ENCODE results near the gene CBFA2T3. TPM values are rescaled to one million over a fixed set of nuclear protein-coding genes. Genes with fewer than 3 reads are reported as not detected.

Gene CBFA2T3
- total RNA-seq, 8 experiments from 2014 or later = 0.41 to 3.4 (median 1.2) TPM

GRCh38 chr16:88974916-88975215 lies 2.1 kb downstream of the CBFA2T3 start:
- WGBS, 10 experiments = 50% methylated on average over 2 of the region's 3 CpGs; no CpG with 5 or more reads in 9 of the 10 experiments
- in situ Hi-C loops (cut with MboI; ENCODE audit: low pct_unique_long_range_greater_than_20kb in 2 of 9, low sequenced_read_pairs in 9 of 9, unreplicated experiment in 9 of 9) = no loop called here
- Histone ChIP-seq H3K4me3 (no peak overlapping the region), H3K4me1 (replicated peaks in 1 of 2) (peaks cover 24 to 34% of the 10 kb centered on the region in 2 donors), H3K27ac (no peak overlapping the region)
- no peak for ATAC-seq (replicated peaks in 6 of 8)

GRCh38 chr16:88974080-88974915 lies 2.7 kb downstream of the CBFA2T3 start:
- Histone ChIP-seq H3K4me1 (replicated peaks in 1 of 2) (peaks cover 24 to 40% of the 10 kb centered on the region in 2 donors), H3K27ac (peak overlapping the region in 1 of 2 donors; percentile 23), H3K4me3 (no peak overlapping the region)
- 53 to 100% (median 73%) methylated on average over 1 to 3 of the region's 27 CpGs; no CpG with 5 or more reads in 6 of the 10 experiments for WGBS, 10 experiments
- no peak for ATAC-seq (replicated peaks in 6 of 8)
- in situ Hi-C loops (cut with MboI; ENCODE audit: low pct_unique_long_range_greater_than_20kb in 2 of 9, low sequenced_read_pairs in 9 of 9, unreplicated experiment in 9 of 9) = no loop called here

- H3K27ac ChIP-seq = no peak overlapping the region
- ATAC-seq (replicated peaks in 6 of 8) = no peak
- H3K4me1 ChIP-seq (replicated peaks in 1 of 2) = peaks cover 28 to 48% of the 10 kb centered on the region in 2 donors
- in situ Hi-C loops (cut with MboI; ENCODE audit: low pct_unique_long_range_greater_than_20kb in 2 of 9, low sequenced_read_pairs in 9 of 9, unreplicated experiment in 9 of 9) = no loop called here
- 39 to 60% methylated on average over 3 to 5 of the region's 19 CpGs; no CpG with 5 or more reads in 8 of the 10 experiments for WGBS, 10 experiments
- no peak overlapping the region for H3K4me3 ChIP-seq
These were observed 3.5 kb downstream of the CBFA2T3 start for GRCh38 chr16:88973415-88974050.

- peak in 7 of 8 experiments; percentile 9 to 70 (median 36) for ATAC-seq (replicated peaks in 6 of 8)
- Histone ChIP-seq H3K4me3 (no peak overlapping the region), H3K4me1 (replicated peaks in 1 of 2) (peaks cover 33 to 49% of the 10 kb centered on the region in 2 donors), H3K27ac (no peak overlapping the region)
- WGBS, 10 experiments = 0% methylated on average over 1 of the region's 15 CpGs; no CpG with 5 or more reads in 9 of the 10 experiments
- in situ Hi-C loops (cut with MboI; ENCODE audit: low pct_unique_long_range_greater_than_20kb in 2 of 9, low sequenced_read_pairs in 9 of 9, unreplicated experiment in 9 of 9) = no loop called here
These were observed 4.0 kb downstream of the CBFA2T3 start for GRCh38 chr16:88973007-88973410.

GRCh38 chr16:88972349-88972748 lies 4.7 kb downstream of the CBFA2T3 start:
- Histone ChIP-seq H3K4me1 (replicated peaks in 1 of 2) (peaks cover 30 to 46% of the 10 kb centered on the region in 2 donors), H3K27ac (no peak overlapping the region), H3K4me3 (no peak overlapping the region)
- ATAC-seq (replicated peaks in 6 of 8) = no peak
- in situ Hi-C loops (cut with MboI; ENCODE audit: low pct_unique_long_range_greater_than_20kb in 2 of 9, low sequenced_read_pairs in 9 of 9, unreplicated experiment in 9 of 9) = no loop called here
- 14 to 80% (median 56%) methylated on average over 1 to 4 of the region's 6 CpGs; no CpG with 5 or more reads in 6 of the 10 experiments for WGBS, 10 experiments

GRCh38 chr16:88971371-88972097 lies 5.5 kb downstream of the CBFA2T3 start:
- no peak for ATAC-seq (replicated peaks in 6 of 8)
- in situ Hi-C loops (cut with MboI; ENCODE audit: low pct_unique_long_range_greater_than_20kb in 2 of 9, low sequenced_read_pairs in 9 of 9, unreplicated experiment in 9 of 9) = no loop called here
- no peak overlapping the region for H3K27ac ChIP-seq
- no peak overlapping the region for H3K4me3 ChIP-seq
- 27 to 80% (median 50%) methylated on average over 1 to 6 of the region's 29 CpGs; no CpG with 5 or more reads in 6 of the 10 experiments for WGBS, 10 experiments
- peaks cover 23 to 38% of the 10 kb centered on the region in 2 donors for H3K4me1 ChIP-seq (replicated peaks in 1 of 2)

GRCh38 chr16:88970539-88971065 lies 6.4 kb downstream of the CBFA2T3 start:
- Histone ChIP-seq H3K27ac (no peak overlapping the region), H3K4me1 (replicated peaks in 1 of 2) (peaks cover 22 to 34% of the 10 kb centered on the region in 2 donors), H3K4me3 (no peak overlapping the region)
- peak in 1 of 8 experiments; percentile 18 for ATAC-seq (replicated peaks in 6 of 8)
- in situ Hi-C loops (cut with MboI; ENCODE audit: low pct_unique_long_range_greater_than_20kb in 2 of 9, low sequenced_read_pairs in 9 of 9, unreplicated experiment in 9 of 9) = no loop called here
- no CpG with 5 or more reads among the region's 31 CpGs for WGBS, 10 experiments

GRCh38 chr16:88970050-88970449 lies 7.0 kb downstream of the CBFA2T3 start:
- H3K27ac ChIP-seq = no peak overlapping the region
- no peak for ATAC-seq (replicated peaks in 6 of 8)
- H3K4me3 ChIP-seq = no peak overlapping the region
- peaks cover 22 to 34% of the 10 kb centered on the region in 2 donors for H3K4me1 ChIP-seq (replicated peaks in 1 of 2)
- in situ Hi-C loops (cut with MboI; ENCODE audit: low pct_unique_long_range_greater_than_20kb in 2 of 9, low sequenced_read_pairs in 9 of 9, unreplicated experiment in 9 of 9) = no loop called here
- 0 to 84% (median 52%) methylated on average over 1 to 9 of the region's 20 CpGs; no CpG with 5 or more reads in 6 of the 10 experiments for WGBS, 10 experiments

- no peak overlapping the region for H3K4me3 ChIP-seq
- peaks cover 22 to 34% of the 10 kb centered on the region in 2 donors for H3K4me1 ChIP-seq (replicated peaks in 1 of 2)
- whole genome bisulfite sequencing, 10 experiments = no CpG with 5 or more reads among the region's 22 CpGs
- in situ Hi-C loops (cut with MboI; ENCODE audit: low pct_unique_long_range_greater_than_20kb in 2 of 9, low sequenced_read_pairs in 9 of 9, unreplicated experiment in 9 of 9) = no loop called here
- ATAC-seq (replicated peaks in 6 of 8) = no peak
- H3K27ac ChIP-seq = no peak overlapping the region
These were observed 7.6 kb downstream of the CBFA2T3 start for GRCh38 chr16:88969361-88969831.

GRCh38 chr16:88968589-88969280 lies 8.3 kb downstream of the CBFA2T3 start:
- Histone ChIP-seq H3K4me1 (replicated peaks in 1 of 2) (peaks cover 22 to 34% of the 10 kb centered on the region in 2 donors), H3K4me3 (no peak overlapping the region), H3K27ac (peak overlapping the region in 1 of 2 donors; percentile 27)
- in situ Hi-C loops (cut with MboI; ENCODE audit: low pct_unique_long_range_greater_than_20kb in 2 of 9, low sequenced_read_pairs in 9 of 9, unreplicated experiment in 9 of 9) = no loop called here
- 61 to 100% methylated on average over 1 to 2 of the region's 31 CpGs; no CpG with 5 or more reads in 8 of the 10 experiments for WGBS, 10 experiments
- peak in 1 of 8 experiments; percentile 9 for ATAC-seq (replicated peaks in 6 of 8)

- in situ Hi-C loops (cut with MboI; ENCODE audit: low pct_unique_long_range_greater_than_20kb in 2 of 9, low sequenced_read_pairs in 9 of 9, unreplicated experiment in 9 of 9) = no loop called here
- peak in 5 of 8 experiments; percentile 15 to 66 (median 55) for ATAC-seq (replicated peaks in 6 of 8)
- Histone ChIP-seq H3K4me1 (replicated peaks in 1 of 2) (peaks cover 20 to 31% of the 10 kb centered on the region in 2 donors), H3K4me3 (no peak overlapping the region), H3K27ac (peak overlapping the region in 1 of 2 donors; percentile 27)
- 70 to 88% methylated on average over 2 to 8 of the region's 29 CpGs; no CpG with 5 or more reads in 8 of the 10 experiments for WGBS, 10 experiments
These were observed 9.0 kb downstream of the CBFA2T3 start for GRCh38 chr16:88967830-88968588.

Data from motor neuron (in vitro differentiated cells).